ENCODE data around the gene TEX264. TPM values are rescaled to one million over a fixed set of nuclear protein-coding genes. Genes with fewer than 3 reads are reported as not detected.
A peak's percentile ranks its signal among the peaks of the same experiment; 100 is the strongest.

The TEX264 gene
- total RNA-seq, 1 donor from 2014 or later: 43.8 TPM

DNA sequence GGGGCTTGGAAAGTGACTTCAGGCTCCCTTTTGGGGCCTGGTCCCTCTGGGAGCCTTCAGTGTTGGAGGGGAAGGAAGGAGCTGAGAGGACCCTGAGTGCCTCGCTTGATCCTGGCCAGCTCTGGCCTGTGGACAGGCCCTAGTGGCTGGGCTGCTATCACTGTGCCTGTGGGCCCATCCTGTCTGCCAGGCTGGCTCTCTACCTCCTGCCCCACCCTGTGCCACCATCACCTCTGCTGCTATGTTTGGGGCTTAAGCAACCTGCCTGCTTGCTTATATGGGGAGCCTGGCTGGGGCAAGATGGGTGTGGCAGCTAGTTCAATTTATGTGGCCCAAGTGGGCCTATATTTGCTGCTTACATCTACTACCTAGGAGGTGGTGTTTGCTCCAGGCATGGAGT is 7.1 kb downstream of the TEX264 start:
- H3K4me1 Mint-ChIP-seq (ENCODE audit: unreplicated experiment): peaks cover 16% of the 10 kb centered on the region
- TF ChIP-seq, protein P1, sequence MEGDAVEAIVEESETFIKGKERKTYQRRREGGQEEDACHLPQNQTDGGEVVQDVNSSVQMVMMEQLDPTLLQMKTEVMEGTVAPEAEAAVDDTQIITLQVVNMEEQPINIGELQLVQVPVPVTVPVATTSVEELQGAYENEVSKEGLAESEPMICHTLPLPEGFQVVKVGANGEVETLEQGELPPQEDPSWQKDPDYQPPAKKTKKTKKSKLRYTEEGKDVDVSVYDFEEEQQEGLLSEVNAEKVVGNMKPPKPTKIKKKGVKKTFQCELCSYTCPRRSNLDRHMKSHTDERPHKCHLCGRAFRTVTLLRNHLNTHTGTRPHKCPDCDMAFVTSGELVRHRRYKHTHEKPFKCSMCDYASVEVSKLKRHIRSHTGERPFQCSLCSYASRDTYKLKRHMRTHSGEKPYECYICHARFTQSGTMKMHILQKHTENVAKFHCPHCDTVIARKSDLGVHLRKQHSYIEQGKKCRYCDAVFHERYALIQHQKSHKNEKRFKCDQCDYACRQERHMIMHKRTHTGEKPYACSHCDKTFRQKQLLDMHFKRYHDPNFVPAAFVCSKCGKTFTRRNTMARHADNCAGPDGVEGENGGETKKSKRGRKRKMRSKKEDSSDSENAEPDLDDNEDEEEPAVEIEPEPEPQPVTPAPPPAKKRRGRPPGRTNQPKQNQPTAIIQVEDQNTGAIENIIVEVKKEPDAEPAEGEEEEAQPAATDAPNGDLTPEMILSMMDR (conservative IDR thresholded peaks at IDR 0.05): no peak
- no peaks in the 10 kb centered on the region for H3K9me3 Mint-ChIP-seq
- no peak overlapping the region for H3K27ac Mint-ChIP-seq
- H3K36me3 Mint-ChIP-seq: peaks cover 4% of the 10 kb centered on the region
- H3K4me3 Mint-ChIP-seq: no peak overlapping the region
- no peak for DNase-seq (ENCODE audit: extremely low spot score, unreplicated experiment)
- H3K27me3 Mint-ChIP-seq: no peaks in the 10 kb centered on the region

DNA sequence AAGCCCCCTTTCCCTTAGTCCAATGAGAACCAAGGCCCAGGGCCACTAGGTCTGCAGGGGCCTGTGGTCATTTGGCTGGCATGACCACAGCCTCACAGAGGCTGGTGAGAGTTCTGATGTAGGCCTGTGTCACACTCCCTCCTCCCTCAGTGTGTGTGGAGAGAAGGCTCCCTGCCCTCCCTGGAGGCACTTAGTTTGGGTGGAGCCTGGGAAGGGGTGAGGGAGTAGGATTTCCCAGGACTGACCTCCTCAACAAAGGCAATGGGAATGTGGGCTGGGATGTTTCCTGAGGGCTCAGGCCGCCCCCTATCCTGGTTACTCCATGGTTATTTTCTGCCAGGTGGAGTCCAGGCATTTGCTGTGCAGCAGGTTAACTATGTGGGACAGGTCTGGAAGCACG is 7.6 kb downstream of the TEX264 start:
- Mint-ChIP-seq H3K27me3 (no peaks in the 10 kb centered on the region), H3K9me3 (no peaks in the 10 kb centered on the region), H3K4me3 (no peak overlapping the region), H3K36me3 (peaks cover 4% of the 10 kb centered on the region), H3K27ac (no peak overlapping the region), H3K4me1 (ENCODE audit: unreplicated experiment) (peaks cover 11% of the 10 kb centered on the region)
- TF ChIP-seq, protein P1 (conservative IDR thresholded peaks at IDR 0.05): no peak
- no peak for DNase-seq (ENCODE audit: extremely low spot score, unreplicated experiment)

DNA sequence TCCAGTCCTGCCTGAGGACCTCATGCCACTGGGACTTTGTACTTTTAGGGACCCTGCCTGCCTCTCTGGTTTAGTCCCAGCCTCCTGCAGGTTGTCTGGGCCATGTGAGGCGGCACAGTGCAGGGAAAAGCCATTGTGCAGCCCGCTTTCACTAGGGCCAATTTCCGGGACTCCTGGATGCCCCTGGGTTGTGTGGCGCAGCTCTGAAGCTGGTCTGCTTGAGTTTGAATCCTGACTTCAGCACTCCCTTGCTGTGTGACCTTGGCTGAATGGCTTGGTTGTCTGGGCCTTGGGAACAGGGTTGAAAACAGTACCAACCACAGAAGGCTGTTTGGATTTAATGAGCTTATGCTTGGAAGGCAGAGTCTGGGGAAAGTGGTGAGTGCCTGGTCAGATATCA is 8.3 kb downstream of the TEX264 start:
- peak overlapping the region; percentile 34 for H3K27ac Mint-ChIP-seq
- TF ChIP-seq, protein P1 (conservative IDR thresholded peaks at IDR 0.05): no peak

DNA sequence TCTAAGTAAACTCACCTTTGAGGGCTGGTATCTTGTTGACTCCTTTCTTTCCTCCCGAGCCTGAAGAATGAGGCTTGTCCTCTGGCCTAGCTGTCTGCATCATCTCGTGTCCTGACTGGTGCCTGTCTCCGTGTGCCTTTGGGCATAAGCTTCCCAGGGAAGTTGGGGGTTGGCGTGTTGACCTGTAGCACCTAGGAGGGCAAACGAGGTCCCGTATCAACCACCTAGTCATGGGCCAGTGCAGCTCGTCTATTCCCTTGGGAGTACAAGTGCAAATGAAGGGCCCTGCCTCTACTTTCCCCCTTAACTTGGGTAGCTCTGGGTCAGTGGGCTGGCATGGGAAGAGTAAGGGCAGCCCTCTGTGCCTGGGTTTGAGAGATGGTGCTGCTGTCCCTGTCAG is 8.7 kb downstream of the TEX264 start:
- TF ChIP-seq, protein P1 (conservative IDR thresholded peaks at IDR 0.05): no peak
- no peak overlapping the region for H3K4me3 Mint-ChIP-seq
- H3K36me3 Mint-ChIP-seq: peaks cover 4% of the 10 kb centered on the region
- peak overlapping the region; percentile 34 for H3K27ac Mint-ChIP-seq
- no peak for DNase-seq (ENCODE audit: extremely low spot score, unreplicated experiment)
- no peaks in the 10 kb centered on the region for H3K27me3 Mint-ChIP-seq
- peaks cover 11% of the 10 kb centered on the region for H3K4me1 Mint-ChIP-seq (ENCODE audit: unreplicated experiment)
- no peaks in the 10 kb centered on the region for H3K9me3 Mint-ChIP-seq

More for the DNA sequence above, 8.3 kb downstream of the TEX264 start:
- H3K4me1 Mint-ChIP-seq (ENCODE audit: unreplicated experiment): peaks cover 11% of the 10 kb centered on the region
- no peak overlapping the region for H3K4me3 Mint-ChIP-seq
- H3K9me3 Mint-ChIP-seq: no peaks in the 10 kb centered on the region
- DNase-seq (ENCODE audit: extremely low spot score, unreplicated experiment): no peak
- peaks cover 4% of the 10 kb centered on the region for H3K36me3 Mint-ChIP-seq
- H3K27me3 Mint-ChIP-seq: no peaks in the 10 kb centered on the region

DNA sequence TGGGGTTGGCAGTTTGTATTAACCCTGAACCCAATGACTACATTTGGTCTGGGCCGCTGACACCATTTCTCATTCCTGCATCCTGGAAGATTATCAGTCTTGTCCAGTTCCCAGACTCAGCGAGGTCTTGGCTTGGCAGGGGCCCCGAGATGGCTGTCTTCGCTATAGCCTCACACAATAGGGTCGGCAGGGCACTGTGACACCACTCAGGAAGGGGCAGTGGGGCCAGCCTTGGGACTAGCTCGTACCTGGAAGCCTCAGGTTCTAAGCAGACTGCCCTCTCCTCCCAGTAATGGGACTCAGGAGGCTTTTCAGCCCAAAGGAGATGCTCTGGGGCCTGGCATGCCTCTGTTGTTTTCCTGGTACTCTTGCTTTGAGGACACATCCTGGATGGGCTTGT is 9.1 kb downstream of the TEX264 start:
- Mint-ChIP-seq H3K4me3 (no peak overlapping the region), H3K9me3 (no peaks in the 10 kb centered on the region), H3K36me3 (peaks cover 4% of the 10 kb centered on the region), H3K27me3 (no peaks in the 10 kb centered on the region), H3K4me1 (ENCODE audit: unreplicated experiment) (peaks cover 11% of the 10 kb centered on the region), H3K27ac (peak overlapping the region; percentile 34)
- TF ChIP-seq, protein P1 (conservative IDR thresholded peaks at IDR 0.05): no peak
- DNase-seq (ENCODE audit: extremely low spot score, unreplicated experiment): no peak

DNA sequence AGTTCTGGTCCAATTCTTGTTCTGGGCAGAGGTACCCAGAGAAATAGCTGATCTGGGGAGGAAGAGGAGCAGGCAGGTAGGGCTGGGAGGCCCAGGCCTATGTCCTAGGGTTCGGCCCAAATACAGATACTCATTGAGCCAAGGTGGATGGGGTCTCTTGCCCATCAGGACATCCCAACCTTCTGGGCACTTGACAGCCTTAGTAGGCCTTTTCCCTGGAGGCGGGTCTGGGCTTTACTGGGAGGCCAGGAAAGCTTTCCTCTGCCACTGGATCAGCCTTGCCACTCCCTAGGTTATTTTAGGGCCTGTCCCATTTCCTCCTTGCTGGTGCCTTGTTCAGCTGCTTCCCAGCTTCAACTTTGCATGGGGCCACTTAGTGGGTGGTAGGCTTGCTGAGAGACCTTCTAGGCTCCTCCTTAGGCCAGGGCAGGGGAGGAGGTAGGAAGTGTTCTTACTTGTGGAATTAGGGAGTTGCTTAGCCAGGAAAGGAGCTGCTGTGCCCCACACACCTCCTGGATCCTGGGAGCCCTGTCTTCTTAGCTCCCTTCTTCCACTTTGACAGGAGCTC is 9.7 kb downstream of the TEX264 start:
- TF ChIP-seq, protein P1 (conservative IDR thresholded peaks at IDR 0.05): no peak
- Mint-ChIP-seq H3K4me1 (ENCODE audit: unreplicated experiment) (peaks cover 11% of the 10 kb centered on the region), H3K27me3 (no peaks in the 10 kb centered on the region), H3K4me3 (no peak overlapping the region), H3K36me3 (peaks cover 7% of the 10 kb centered on the region), H3K9me3 (no peaks in the 10 kb centered on the region), H3K27ac (peak overlapping the region; percentile 46)
- DNase-seq (ENCODE audit: extremely low spot score, unreplicated experiment): no peak

All from type B pancreatic cell (in vitro differentiated cells).